Measurements from ENCODE around the gene CNNM3.
"Not testable (repeated sequence)": the region's sequence is repeated elsewhere in the genome, so short reads cannot be mapped to it uniquely, and the experiment has no call there.

Gene CNNM3

GRCh38 chr2:96842600-96842999 is 26.5 kb downstream of the CNNM3 start:
- no peak for DNase-seq

DNA sequence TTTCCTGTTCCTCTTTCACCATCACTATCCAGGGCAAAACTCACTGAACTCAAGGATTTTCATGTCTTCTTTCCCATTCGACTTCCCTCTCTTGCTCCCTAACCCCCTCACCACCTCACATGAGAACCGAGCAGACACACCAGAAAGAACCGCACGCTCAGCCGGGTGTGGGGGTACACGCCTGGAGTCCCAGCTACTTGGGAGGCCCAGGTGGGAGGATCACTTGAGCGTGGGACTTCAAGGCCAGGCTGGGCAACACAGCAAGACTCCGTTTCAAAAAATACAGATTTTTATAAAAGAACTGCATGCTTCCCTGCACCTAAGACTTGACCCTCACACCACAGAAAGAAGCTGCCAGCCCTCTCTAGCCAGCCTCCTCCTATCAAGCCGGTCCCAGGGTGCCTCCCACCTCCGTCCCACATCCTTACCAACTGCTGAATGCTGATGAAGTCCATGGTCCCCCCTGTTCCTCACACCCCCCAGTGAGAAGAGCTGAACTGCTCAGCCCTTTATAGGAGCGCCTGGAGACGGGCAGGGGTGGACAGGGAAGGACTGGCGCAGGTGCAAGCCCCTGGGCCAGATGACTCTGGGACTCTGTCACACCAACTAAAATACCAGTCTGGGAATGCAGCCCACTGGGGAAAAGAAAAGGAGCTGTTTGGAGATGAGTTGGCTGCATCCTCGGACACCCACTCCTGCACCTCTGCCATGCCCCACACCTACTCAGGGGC is 27.6 kb downstream of the CNNM3 start, which contains the start of gene ANKRD23:
ANKRD23 (minus strand) TSS at position 484 of the 731 bp plus-strand sequence; CDS start at position 455, 29 bp downstream.
- no peak for DNase-seq

DNA sequence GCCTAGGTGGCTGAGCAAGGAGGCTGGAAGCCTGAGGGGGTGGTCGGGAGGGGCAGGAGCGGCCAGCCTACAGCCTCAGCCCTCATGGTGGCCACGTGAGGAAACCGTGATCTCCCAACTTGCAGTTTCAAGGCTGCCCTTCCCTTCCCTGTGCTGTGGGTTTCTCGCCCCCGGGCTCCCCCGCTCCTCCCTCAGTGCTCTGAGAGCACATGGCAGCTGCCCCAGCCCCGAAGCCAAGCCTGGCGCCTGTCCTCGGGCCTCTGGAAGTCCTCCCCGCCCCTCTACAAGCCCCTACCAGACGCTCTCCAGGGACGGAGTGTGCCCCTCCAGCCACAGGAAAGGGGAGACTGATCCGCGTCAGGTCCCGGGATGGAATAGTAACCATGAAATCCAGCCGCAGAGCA is 28.3 kb downstream of the CNNM3 start:
- no peak for DNase-seq

DNA sequence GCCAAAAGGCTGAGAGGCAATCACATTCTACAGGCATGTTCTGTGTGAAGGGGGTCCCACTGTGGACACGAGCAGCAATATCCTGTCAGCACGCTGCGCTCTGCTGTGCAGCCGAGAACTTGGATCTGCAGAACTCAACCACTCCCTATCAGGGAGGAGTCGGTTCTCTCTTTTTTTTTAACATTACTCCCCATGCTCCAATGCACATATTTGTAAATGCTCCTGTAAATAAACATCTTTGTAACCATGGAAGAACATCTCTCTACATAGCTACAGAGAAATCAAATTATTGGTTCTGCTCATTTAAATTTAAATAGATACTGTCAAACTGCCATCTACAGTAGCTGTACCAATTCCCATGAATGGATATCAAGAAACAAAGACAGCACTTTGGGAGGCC is 30.8 kb downstream of the CNNM3 start:
- no peak for DNase-seq

DNA sequence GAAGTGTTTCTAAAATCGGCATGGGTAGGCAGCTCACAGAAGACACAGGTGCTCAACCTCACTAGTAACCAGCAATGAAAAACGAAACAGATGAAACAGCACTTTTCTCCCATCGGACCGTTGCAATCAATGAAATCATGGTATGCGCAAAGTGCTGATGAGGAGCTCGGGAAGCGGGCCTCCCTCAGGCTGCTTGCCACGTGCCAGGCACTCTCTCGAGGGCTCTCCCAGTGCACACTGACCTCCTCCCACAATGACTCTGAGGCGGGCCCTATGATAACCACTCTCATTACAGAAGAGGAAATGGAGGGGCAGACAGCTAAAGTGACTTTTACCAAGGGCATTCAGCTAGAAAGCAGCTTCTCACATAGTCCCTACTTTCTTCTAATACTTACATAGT is 31.5 kb downstream of the CNNM3 start:
- DNase-seq, result no peak

DNA sequence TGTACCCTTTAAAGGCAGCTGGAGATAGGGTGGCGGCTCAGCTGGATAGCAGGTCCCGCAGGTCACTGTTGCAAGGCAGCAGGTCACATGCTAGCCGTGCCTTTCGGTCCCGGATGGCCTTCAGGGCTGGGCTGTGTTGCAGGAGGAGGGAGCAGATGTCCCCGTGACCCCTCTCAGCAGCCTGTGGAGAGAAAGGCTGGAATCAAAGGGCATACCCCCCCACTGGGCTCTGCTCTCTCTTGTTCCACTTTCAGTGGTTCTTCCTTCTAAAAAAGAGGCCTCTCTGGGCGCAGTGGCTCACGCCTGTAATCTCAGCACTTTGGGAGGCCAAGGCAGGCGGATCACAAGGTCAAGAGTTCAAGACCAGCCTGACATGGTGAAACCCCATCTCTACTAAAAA is 32.2 kb downstream of the CNNM3 start:
- DNase-seq, result no peak

- DNase-seq, result no peak
Measured at GRCh38 chr2:96852667-96853066, 36.6 kb downstream of the CNNM3 start.

- no peak for DNase-seq
Measured at GRCh38 chr2:96853321-96853720, 37.3 kb downstream of the CNNM3 start.

DNA sequence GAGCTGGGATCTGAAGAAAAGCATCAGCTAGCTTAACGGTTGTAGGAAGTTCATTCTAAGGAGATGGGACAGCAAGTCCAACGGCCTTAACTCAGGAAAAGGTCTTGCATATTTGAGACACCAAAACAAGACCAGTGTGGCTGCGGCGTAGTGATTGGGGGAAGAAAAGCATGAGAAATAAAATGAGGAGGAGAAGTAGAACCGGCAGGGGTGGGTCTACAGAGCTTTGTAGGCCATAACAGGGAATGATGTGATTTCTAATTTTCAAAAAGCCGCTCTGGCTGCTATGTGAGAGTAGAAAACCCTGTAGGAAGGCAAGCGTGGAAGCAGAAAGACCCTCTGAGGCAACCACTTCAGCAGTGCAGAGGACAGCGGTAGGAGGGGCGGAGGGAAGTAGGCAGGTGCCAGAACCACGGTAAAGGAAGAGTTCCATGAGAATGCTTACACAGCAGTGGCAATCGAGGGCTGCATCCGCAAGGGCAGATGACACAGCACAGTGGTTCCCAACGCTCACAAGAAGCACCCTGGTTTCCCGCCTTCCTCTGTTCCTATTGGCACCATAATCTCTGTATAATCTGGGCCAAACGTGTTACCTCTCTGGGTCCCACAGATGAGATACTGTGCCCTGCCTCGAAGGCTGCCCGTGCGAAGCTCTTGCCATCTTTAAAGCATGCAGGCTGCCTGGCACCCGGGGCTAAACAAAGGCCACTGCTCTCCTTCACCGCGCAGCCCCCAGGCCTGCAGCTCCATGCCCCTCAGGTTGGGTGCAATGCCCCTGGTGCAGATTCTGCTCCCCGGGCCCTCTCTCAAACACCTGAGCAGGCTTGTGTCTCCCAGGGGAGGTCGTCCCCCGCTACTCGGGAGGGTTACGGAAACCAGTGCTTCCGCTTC is 41.0 kb downstream of the CNNM3 start:
- DNase-seq, result peak; percentile 33

DNA sequence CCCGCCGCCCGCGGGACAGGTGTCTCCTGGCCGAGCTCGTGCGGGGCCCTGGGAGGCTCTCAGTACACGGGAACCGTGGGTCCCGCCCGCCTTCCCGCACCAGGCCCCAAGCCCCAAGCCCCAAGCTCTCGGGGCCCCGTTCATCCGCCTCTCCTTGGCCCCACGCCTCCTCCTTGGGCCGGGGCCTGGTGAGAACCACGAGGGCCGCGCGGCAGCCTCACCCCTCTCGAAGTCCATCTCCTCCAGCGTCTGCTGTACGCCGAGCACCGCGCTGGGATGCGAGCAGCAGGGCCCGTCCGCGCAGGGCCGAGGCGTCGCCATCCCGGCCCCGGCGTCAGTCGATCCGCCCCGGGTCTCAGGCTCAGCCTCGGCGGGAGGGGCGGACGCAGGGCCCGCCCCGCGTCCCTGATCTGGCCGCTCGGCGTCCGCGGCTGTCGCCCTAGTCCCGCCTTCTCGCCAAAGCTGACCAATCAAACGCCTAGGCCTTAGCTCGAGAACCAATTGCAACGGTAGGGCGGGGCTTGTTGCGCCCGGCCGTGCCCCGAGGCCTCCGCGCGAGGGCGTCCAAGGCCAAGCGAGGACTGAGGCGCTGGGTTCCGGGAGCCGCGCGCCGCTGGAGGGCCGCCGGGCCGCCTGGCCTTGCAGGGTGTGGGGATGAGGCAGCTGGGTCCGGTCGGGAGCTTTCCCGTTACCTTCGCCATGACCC is 41.8 kb downstream of the CNNM3 start, which contains the start of gene ANKRD39:
ANKRD39 (minus strand) TSS at position 350 of the 706 bp plus-strand sequence; CDS start at position 321, 29 bp downstream.
- peak; percentile 97 for DNase-seq

DNA sequence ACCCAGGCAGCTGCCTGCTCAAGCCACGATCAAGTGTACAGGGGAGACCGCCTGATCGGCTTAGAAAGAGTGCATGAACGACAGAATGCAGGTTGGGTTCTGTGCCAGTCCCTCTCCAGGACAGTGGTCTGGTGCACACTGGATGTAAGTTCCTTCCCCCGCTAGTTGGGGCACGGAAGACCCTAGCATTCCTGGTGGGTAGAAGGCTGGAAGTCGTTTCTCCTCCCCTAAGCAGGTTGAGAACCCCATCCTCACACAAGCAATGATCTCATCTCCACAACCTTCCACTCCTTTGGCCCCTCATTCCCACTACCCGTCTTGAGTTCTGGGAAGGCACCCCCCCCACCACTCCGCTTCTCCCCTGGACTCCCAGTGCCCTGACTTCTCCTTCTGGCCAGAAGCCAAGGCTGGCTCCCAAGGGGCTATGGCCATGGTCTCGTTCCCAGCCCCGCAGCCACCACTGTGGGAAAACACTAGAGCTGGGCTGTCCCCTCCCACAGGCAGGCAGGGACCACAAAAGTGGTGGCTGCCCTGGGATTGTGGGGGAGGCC is 43.1 kb downstream of the CNNM3 start:
- no peak for DNase-seq

DNA sequence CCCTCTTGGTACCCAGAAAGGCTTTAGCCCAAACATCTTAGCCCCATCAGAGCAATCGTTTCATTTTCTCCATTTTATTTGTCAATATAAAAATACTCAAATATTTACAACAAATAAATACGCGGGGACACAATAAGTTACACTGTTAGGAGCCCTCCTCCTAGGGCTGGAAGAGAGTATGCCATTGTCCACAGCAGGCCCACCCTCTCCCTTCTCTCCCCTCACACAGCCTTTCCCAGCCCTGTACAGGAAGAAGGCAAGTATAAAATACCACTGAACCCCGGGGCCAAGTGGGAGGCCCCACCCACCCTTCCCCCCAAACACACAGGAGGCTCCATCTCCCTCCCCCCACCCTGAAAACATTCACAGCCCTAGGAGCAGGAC is 43.6 kb downstream of the CNNM3 start:
- DNase-seq, result no peak

GRCh38 chr2:96860065-96861029 is 44.3 kb downstream of the CNNM3 start:
- peak; percentile 63 for DNase-seq

GRCh38 chr2:96861074-96861473 is 45.0 kb downstream of the CNNM3 start:
- no peak for DNase-seq

- not testable (repeated sequence) for DNase-seq
Measured at GRCh38 chr2:96863056-96863455, 47.0 kb downstream of the CNNM3 start.

- DNase-seq, result no peak
Measured at GRCh38 chr2:96863575-96864342, 47.7 kb downstream of the CNNM3 start.

- DNase-seq, result no peak
Measured at GRCh38 chr2:96864343-96865091, 48.4 kb downstream of the CNNM3 start.

- DNase-seq, result no peak
Measured at GRCh38 chr2:96865654-96866053, 49.6 kb downstream of the CNNM3 start.

GRCh38 chr2:96866149-96866548 is 50.1 kb downstream of the CNNM3 start:
- DNase-seq, result no peak

DNA sequence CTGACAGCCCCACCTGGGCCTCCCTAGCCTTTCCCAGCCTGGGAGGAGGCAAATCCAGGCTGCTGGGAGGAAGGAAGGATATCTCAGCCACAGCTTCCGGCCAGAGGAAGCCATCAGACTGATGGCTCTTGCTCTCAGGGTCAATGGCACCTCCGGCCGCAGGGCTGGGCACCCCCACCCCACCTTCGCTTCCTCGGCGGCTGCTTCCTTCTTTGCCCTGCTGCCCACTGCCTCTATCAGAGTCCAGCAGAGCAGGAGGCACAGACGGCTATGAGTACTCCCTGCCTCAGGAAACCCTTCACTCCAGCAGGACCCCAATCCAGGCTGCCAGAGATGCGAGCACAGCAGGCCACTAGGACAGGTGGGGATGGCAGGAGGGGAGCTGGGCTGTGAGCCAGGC is 50.5 kb downstream of the CNNM3 start:
- DNase-seq, result no peak

All from stimulated activated CD4-positive, alpha-beta T cell treated with anti-CD3 and anti-CD28 coated beads, Interleukin-4, amount 100 ng/mL, for 1 hour (primary cell).